ENCODE data around the gene DOHH. TPM values are rescaled to one million over a fixed set of nuclear protein-coding genes. Genes with fewer than 3 reads are reported as not detected.

DOHH gene
- total RNA-seq (2021) (19.0 and 22.3 TPM in 2 replicates), Bru-seq, nascent RNA (percentile 61 among the genes with signal in this experiment), BruChase-seq, experiment 1, labeled RNA remaining after a 2-hour chase (percentile 57 among the genes with signal in this experiment), BruChase-seq, experiment 2, labeled RNA remaining after a 6-hour chase (percentile 69 among the genes with signal in this experiment)
- long read RNA-seq, transcript DOHH-201 (5 exons, 2,031 nt): major isoform, 36 of 39 reads
- long read RNA-seq, partial matches to known transcripts: 0 of 39 reads
- long read RNA-seq, other reads (novel, unspliced or antisense): 3 of 39 reads

GRCh38 chr19:3500429-3501101, at the start of gene DOHH:
DOHH (minus strand) TSS chr19:3500674; CDS start chr19:3496814, 3,860 bp downstream.
- H3K36me3 ChIP-seq (ENCODE audit: insufficient read depth, low read length, poor library complexity, severe bottlenecking): peaks cover 12% of the 10 kb centered on the region
- TF ChIP-seq EZH2 (IDR thresholded peaks at IDR 0.05; ENCODE audit: borderline replicate concordance, low read depth, low read length, poor library complexity, severe bottlenecking): no peak
- TF ChIP-seq CTCF (conservative IDR thresholded peaks at IDR 0.05; ENCODE audit: low read depth, low read length): no peak
- H3K27ac ChIP-seq (ENCODE audit: low read depth, low read length, poor library complexity, severe bottlenecking): peak within 1 kb of the TSS; percentile 100
- intact Hi-C loops (cut with micrococcal nuclease; ENCODE audit: unreplicated experiment): no loop called here
- DNase-seq (ENCODE audit: low spot score): peak; percentile 98
- no peaks in the 10 kb centered on the region for H3K27me3 ChIP-seq (replicated peaks; ENCODE audit: insufficient read depth, low read depth, low read length, poor library complexity)
- CTCF ChIA-PET: interaction anchor here (1.0 kb wide), 1 partner anchor 15 kb away, joined by 4 read pairs; no protein-coding TSS in a partner anchor
- no TSS peak for BruUV-seq (replicated peaks)
- no peaks in the 10 kb centered on the region for H3K9me3 ChIP-seq (ENCODE audit: low read depth, low read length, poor library complexity, severe bottlenecking)
- POLR2A ChIA-PET (ENCODE audit: low non-redundant PET): interaction anchor here (0.6 kb wide), 1 partner anchor 72 kb away, joined by 3 read pairs; no protein-coding TSS in a partner anchor
- peaks cover 10% of the 10 kb centered on the region for H3K4me1 ChIP-seq (ENCODE audit: insufficient read depth, low read length, poor library complexity, severe bottlenecking)
- peak within 1 kb of the TSS; percentile 81 for H3K4me3 ChIP-seq (ENCODE audit: low read depth, low read length, poor library complexity, severe bottlenecking)

- no peaks in the 10 kb centered on the region for H3K9me3 ChIP-seq (ENCODE audit: low read depth, low read length, poor library complexity, severe bottlenecking)
- no peaks in the 10 kb centered on the region for H3K4me1 ChIP-seq (ENCODE audit: insufficient read depth, low read length, poor library complexity, severe bottlenecking)
- no peaks in the 10 kb centered on the region for H3K27me3 ChIP-seq (replicated peaks; ENCODE audit: insufficient read depth, low read depth, low read length, poor library complexity)
- DNase-seq (ENCODE audit: low spot score): no peak
- TF ChIP-seq CTCF (conservative IDR thresholded peaks at IDR 0.05; ENCODE audit: low read depth, low read length) (no peak), EZH2 (IDR thresholded peaks at IDR 0.05; ENCODE audit: borderline replicate concordance, low read depth, low read length, poor library complexity, severe bottlenecking) (no peak)
- no peak overlapping the region for H3K4me3 ChIP-seq (ENCODE audit: low read depth, low read length, poor library complexity, severe bottlenecking)
- peaks cover 6% of the 10 kb centered on the region for H3K36me3 ChIP-seq (ENCODE audit: insufficient read depth, low read length, poor library complexity, severe bottlenecking)
- intact Hi-C loops (cut with micrococcal nuclease; ENCODE audit: unreplicated experiment): loop anchor here (10.0 kb wide), 1 partner anchor 155 kb away; the partner anchor contains the start of genes PIP5K1C and TJP3
- H3K27ac ChIP-seq (ENCODE audit: low read depth, low read length, poor library complexity, severe bottlenecking): no peak overlapping the region
- no TSS peak for BruUV-seq (replicated peaks)
- CTCF ChIA-PET: no interaction called here
- POLR2A ChIA-PET (ENCODE audit: low non-redundant PET): no interaction called here
Measured at GRCh38 chr19:3549816-3550215, 49.3 kb upstream of the DOHH start.

GRCh38 chr19:3548606-3549005, 48.1 kb upstream of the DOHH start:
- BruUV-seq (replicated peaks): no TSS peak
- H3K36me3 ChIP-seq (ENCODE audit: insufficient read depth, low read length, poor library complexity, severe bottlenecking): peaks cover 14% of the 10 kb centered on the region
- TF ChIP-seq EZH2 (IDR thresholded peaks at IDR 0.05; ENCODE audit: borderline replicate concordance, low read depth, low read length, poor library complexity, severe bottlenecking) (no peak), CTCF (conservative IDR thresholded peaks at IDR 0.05; ENCODE audit: low read depth, low read length) (no peak)
- H3K27me3 ChIP-seq (replicated peaks; ENCODE audit: insufficient read depth, low read depth, low read length, poor library complexity): no peaks in the 10 kb centered on the region
- intact Hi-C loops (cut with micrococcal nuclease; ENCODE audit: unreplicated experiment): loop anchor here (10.0 kb wide), 1 partner anchor 156 kb away; the partner anchor contains the start of genes PIP5K1C and TJP3
- DNase-seq (ENCODE audit: low spot score): no peak
- H3K9me3 ChIP-seq (ENCODE audit: low read depth, low read length, poor library complexity, severe bottlenecking): no peaks in the 10 kb centered on the region
- ChIA-PET POLR2A (ENCODE audit: low non-redundant PET) (no interaction called here), CTCF (interaction anchor here (0.5 kb wide), 1 partner anchor 164 kb away, joined by 10 read pairs; no protein-coding TSS in a partner anchor)
- H3K4me3 ChIP-seq (ENCODE audit: low read depth, low read length, poor library complexity, severe bottlenecking): no peak overlapping the region
- H3K27ac ChIP-seq (ENCODE audit: low read depth, low read length, poor library complexity, severe bottlenecking): peak overlapping the region; percentile 54
- H3K4me1 ChIP-seq (ENCODE audit: insufficient read depth, low read length, poor library complexity, severe bottlenecking): no peaks in the 10 kb centered on the region

Data from A673 (cell line).